HG02798 (cell line): ENCODE data around the gene TRANK1.
"Not testable (repeated sequence)": the region's sequence is repeated elsewhere in the genome, so short reads cannot be mapped to it uniquely, and the experiment has no call there.

ENCODE experiments used
- ATAC-seq: cut with Tn5 transposase; IDR thresholded peaks from one replicate; pipeline ENCODE4 v1.9.1; 2021; ENCODE audit warnings: mild to moderate bottlenecking; ENCODE audit not compliant: unreplicated experiment, poor library complexity

TRANK1 gene

GRCh38 chr3:36944641-36945270 is at the start of gene TRANK1:
TRANK1 (minus strand) TSS chr3:36945054; CDS start chr3:36944809, 245 bp downstream.
- ATAC-seq: peak; percentile 68

- peak; percentile 92 for ATAC-seq
Measured at GRCh38 chr3:36993326-36994283, 48.8 kb upstream of the TRANK1 start, which contains the start of gene MLH1. MLH1 (plus strand) TSS chr3:36993518; CDS start chr3:36993548, 30 bp downstream.

DNA sequence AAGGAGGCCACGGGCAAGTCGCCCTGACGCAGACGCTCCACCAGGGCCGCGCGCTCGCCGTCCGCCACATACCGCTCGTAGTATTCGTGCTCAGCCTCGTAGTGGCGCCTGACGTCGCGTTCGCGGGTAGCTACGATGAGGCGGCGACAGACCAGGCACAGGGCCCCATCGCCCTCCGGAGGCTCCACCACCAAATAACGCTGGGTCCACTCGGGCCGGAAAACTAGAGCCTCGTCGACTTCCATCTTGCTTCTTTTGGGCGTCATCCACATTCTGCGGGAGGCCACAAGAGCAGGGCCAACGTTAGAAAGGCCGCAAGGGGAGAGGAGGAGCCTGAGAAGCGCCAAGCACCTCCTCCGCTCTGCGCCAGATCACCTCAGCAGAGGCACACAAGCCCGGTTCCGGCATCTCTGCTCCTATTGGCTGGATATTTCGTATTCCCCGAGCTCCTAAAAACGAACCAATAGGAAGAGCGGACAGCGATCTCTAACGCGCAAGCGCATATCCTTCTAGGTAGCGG is 48.0 kb upstream of the TRANK1 start, which contains the start of gene EPM2AIP1:
Gene EPM2AIP1 (minus strand): TSS at position 326 of the 520 bp plus-strand sequence. CDS start 54 bp downstream, at position 272.
- ATAC-seq: peak; percentile 88

DNA sequence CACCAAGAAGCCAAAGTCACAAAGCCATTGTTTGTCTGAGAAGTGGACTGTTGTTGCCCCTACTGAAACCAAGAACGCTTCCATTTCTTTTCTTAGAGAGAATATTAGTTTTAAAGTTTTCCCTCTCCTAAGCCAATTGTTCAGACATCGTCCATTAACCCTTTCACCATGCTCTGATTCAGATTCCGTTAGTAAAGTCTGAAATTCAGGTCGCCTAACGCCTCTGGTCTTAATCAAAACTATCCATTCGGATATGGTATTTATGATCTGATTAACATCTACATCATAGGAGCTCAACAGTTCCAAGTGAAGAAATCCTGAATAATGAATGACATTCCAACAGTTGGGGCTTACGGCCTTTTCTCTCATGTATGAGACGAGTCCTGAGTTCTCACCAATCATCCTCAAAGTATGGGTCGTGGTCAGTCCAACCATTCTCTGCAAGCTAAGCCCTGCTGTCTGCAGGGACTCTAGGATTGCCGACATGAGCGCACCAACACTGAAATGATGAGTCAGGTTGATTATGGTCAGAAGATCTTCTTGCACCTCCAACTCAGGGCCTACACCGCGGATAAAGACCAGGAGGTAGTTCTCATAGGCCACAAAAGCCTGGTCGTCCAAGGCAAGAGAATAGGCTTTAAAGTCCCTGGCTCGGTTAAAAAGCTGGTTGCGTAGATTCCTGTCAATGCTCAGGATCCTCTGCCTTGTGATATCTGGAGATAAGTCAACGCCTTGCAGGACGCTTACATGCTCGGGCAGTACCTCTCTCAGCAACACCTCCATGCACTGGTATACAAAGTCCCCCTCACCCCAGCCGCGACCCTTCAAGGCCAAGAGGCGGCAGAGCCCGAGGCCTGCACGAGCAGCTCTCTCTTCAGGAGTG is 47.3 kb upstream of the TRANK1 start:
- no peak for ATAC-seq

GRCh38 chr3:36991147-36991546 is 46.3 kb upstream of the TRANK1 start:
- no peak for ATAC-seq

- no peak for ATAC-seq
Measured at GRCh38 chr3:36989568-36989967, 44.7 kb upstream of the TRANK1 start.

DNA sequence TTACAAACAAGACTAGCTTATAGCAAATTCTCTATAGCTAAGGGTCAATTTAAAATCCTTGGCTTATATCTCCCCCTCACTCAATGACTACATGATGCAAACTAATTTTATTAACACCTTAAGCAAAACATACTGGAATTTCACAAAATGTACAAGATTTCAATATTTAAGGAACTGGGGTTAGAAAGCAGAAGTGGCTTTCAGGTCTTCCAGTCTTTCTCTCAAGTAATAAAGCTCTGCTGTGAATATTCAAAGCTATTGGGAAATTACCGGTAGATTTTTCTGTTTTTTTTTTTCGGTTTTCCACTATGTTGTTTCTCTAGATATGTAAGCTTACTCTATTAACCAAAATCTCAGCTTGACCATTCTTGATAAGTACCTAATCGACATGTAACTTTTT is 44.2 kb upstream of the TRANK1 start:
- ATAC-seq: no peak

GRCh38 chr3:36988356-36988755 is 43.5 kb upstream of the TRANK1 start:
- no peak for ATAC-seq

- ATAC-seq: no peak
Measured at GRCh38 chr3:36981006-36981405, 36.2 kb upstream of the TRANK1 start.

GRCh38 chr3:36973139-36973538 is 28.3 kb upstream of the TRANK1 start:
- no peak for ATAC-seq

DNA sequence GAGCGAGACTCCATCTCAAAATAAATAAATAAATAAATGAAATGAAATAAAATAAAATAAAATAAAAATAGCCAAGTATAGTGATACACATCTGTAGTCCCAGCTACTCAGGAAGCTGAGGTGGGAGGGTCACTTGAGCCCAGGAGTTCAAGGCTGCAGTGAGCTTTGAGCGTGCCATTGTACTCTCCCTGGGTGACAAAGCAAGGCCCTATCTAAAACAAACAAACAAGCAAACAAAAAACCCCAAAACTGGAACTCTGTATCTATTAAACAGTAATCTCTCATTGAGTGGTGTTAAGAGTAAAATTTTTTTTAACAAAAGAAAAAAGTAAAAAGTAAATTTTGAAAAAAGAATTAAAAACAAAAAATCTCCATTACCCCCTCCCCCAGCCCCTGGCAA is 27.3 kb upstream of the TRANK1 start:
- ATAC-seq: no peak

DNA sequence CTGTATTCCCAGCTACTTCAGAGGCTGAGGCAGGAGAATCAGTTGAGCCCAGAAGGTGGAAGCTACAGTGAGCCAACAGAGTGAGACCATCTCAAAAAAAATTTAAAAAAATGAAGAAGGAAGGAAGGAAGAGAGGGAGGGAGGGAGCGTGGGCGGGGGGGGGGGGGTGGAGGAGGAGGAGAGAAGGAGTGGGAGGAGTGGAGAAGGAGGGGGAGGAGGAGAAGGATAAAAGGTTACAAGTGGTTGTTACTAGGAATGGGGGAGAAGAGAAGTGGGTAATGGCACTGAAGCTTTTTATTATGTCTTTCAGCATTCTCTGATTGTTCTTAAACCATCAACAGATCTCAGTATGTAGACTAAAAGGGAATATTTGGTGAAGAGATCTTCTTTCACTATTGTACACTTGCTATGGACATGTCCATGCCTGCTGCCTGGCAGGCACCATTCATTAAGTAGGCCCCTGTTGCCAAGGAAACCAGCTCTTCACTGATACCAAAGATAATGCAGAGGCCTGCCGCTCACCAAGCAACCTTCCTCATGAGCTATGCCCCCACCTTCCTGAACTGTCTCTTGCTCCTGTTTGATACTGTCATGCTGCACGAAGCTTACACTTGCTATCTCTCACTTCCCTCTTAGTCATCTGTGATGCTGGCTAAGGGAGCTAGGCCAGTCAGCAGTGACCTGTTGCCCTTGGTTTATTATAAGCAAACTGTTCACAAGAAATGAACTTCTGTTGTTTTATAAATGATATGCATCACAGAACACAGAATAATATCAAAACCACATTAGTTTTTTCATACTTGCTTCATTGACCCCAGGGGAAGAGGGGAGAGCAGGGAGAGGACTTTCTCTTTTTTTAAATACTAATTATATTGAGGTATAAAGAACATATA is 24.9 kb upstream of the TRANK1 start:
- ATAC-seq: peak; percentile 98

GRCh38 chr3:36969085-36969484 is 24.2 kb upstream of the TRANK1 start:
- ATAC-seq: no peak

DNA sequence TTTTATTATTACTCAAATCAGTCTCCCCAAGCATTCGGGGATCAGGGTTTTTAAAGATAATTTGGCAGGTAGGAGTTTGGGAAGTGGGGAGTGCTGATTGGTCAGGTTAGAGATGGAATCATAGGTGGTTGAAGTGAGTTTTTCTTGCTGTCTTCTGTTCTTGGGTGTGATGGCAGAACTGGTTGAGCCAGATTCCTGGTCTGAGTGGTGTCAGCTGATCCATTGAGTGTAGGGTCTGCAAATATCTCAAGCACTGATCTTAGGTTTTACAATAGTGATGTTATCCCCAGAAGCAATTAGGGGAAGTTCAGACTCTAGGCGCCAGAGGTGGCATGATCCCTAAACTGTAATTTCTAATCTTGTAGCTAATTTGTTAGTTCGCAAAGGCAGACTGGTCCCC is 20.6 kb upstream of the TRANK1 start:
- ATAC-seq: no peak

DNA sequence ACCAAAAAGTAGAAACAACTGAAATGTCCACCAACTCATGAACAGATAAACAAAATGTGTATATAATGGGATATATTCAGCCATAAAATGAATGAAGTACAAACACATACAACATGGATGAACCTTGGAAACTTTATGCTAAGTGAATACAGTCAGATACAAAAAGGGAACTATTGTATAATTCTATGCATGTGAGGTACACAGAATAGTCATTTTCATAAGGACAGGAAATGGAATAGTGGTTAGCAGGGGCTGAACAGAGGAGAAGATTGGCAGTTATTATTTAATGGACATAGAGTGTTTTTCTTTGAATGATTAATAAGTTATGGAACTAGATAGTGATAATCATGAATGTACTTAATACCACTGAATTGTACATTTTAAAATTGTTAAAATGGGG is 20.0 kb upstream of the TRANK1 start:
- ATAC-seq: no peak

DNA sequence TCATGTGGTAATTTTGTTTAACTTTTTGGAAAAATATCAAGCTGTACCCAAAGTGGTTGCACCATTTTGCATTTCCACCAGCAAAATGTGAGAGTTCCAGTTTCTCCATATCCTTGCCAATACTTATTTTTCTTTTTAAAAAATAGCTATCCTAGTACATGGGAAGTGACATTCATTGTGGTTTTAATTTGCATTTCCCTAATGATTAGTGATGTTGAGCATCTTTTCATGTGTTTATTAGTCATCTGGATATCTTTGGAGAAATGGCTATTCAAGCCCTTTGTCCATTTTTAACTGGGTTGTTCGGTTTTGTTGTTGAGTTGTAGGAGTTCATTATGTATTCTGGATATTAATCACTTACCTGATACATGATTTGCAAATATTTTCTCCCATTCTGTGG is 19.5 kb upstream of the TRANK1 start:
- ATAC-seq: no peak

DNA sequence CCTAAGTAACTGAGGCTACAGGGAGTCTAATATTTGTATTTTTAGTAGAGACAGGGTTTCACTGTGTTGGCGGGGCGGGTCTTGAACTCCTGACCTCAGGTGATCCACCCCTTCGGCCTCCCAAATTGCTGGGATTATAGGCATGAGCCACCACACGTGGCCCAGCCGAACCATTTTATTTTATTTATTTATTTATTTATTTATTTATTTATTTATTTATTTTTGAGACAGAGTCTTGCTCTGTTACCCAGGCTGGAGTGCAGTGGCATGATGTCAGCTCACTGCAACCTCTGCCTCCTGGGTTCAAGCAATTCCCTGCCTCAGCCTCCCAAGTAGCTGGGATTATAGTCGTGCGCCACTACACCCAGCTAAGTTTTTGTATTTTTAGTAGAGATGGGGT is 18.2 kb upstream of the TRANK1 start:
- ATAC-seq: not testable (repeated sequence)

DNA sequence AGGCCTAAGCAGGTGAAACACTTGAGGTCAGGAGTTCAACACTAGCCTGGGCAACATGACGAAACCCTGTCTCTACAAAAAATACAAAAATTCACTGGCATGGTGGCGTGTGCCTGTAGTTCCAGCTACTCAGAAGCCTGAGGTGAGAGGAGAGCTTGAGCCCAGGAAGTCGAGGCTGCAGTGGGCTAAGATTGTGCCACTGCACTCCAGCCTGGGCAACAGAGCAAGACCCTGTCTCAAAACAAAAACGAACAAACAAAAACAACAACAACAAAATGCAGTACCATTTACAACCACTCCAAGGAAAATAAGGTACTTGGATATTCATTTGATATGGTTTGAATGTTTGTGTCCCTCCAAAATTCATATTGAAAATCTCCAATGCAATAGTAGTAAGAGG is 15.6 kb upstream of the TRANK1 start:
- ATAC-seq: no peak

DNA sequence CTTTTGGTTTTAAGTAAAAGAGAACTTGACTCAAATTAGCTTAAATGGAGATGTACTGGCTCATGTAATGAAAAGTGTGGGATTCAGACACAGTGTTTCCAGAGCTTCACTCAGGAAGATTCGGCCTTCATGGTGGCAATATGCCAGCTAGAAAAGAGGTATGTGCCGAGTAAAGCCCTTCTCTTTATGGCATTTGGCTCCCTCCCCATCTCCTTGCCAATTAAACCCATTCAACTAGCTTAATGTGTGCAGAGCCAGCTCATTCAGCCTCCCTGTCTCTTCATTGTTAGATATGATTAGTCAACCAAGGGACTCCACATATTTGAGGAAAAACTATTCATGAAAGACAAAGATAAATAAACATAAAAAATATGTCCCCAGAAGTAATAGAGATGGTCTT is 15.0 kb upstream of the TRANK1 start:
- no peak for ATAC-seq
